Measurements from ENCODE around the gene KIF4A.
"Not testable (repeated sequence)": the region's sequence is repeated elsewhere in the genome, so short reads cannot be mapped to it uniquely, and the experiment has no call there.

The KIF4A gene

GRCh38 chrX:70301716-70302115 is 11.8 kb downstream of the KIF4A start:
- DNase-seq (ENCODE audit: low spot score), result no peak
- peaks cover 40% of the 10 kb centered on the region for H3K36me3 ChIP-seq (ENCODE audit: low read depth)
- H3K4me1 ChIP-seq (ENCODE audit: insufficient read depth, poor library complexity, severe bottlenecking), result no peaks in the 10 kb centered on the region
- no peaks in the 10 kb centered on the region for H3K9me3 ChIP-seq (ENCODE audit: severe bottlenecking)
- no peak for TF ChIP-seq CTCF (IDR thresholded peaks at IDR 0.05; ENCODE audit: poor library complexity, severe bottlenecking)
- ATAC-seq (ENCODE audit: low read depth), result no peak
- H3K4me3 ChIP-seq (ENCODE audit: severe bottlenecking), result no peak overlapping the region
- no peak overlapping the region for H3K27ac ChIP-seq (ENCODE audit: poor library complexity, severe bottlenecking)
- no peaks in the 10 kb centered on the region for H3K27me3 ChIP-seq (ENCODE audit: insufficient read depth, poor library complexity, severe bottlenecking)

- peaks cover 14% of the 10 kb centered on the region for H3K36me3 ChIP-seq (ENCODE audit: low read depth)
- H3K4me3 ChIP-seq (ENCODE audit: severe bottlenecking), result no peak overlapping the region
- no peaks in the 10 kb centered on the region for H3K9me3 ChIP-seq (ENCODE audit: severe bottlenecking)
- no peaks in the 10 kb centered on the region for H3K4me1 ChIP-seq (ENCODE audit: insufficient read depth, poor library complexity, severe bottlenecking)
- TF ChIP-seq CTCF (IDR thresholded peaks at IDR 0.05; ENCODE audit: poor library complexity, severe bottlenecking), result no peak
- H3K27me3 ChIP-seq (ENCODE audit: insufficient read depth, poor library complexity, severe bottlenecking), result no peaks in the 10 kb centered on the region
- no peak for ATAC-seq (ENCODE audit: low read depth)
- H3K27ac ChIP-seq (ENCODE audit: poor library complexity, severe bottlenecking), result no peak overlapping the region
- no peak for DNase-seq (ENCODE audit: low spot score)
Measured at GRCh38 chrX:70313503-70313902, 23.6 kb downstream of the KIF4A start.

GRCh38 chrX:70322784-70323183 is 32.9 kb downstream of the KIF4A start:
- no peak overlapping the region for H3K27ac ChIP-seq (ENCODE audit: poor library complexity, severe bottlenecking)
- no peak for DNase-seq (ENCODE audit: low spot score)
- no peak for TF ChIP-seq CTCF (IDR thresholded peaks at IDR 0.05; ENCODE audit: poor library complexity, severe bottlenecking)

GRCh38 chrX:70323628-70324027 is 33.7 kb downstream of the KIF4A start:
- not testable (repeated sequence) for H3K9me3 ChIP-seq (ENCODE audit: severe bottlenecking); H3K36me3 ChIP-seq (ENCODE audit: low read depth); ATAC-seq (ENCODE audit: low read depth); DNase-seq (ENCODE audit: low spot score); H3K27me3 ChIP-seq (ENCODE audit: insufficient read depth, poor library complexity, severe bottlenecking); H3K4me3 ChIP-seq (ENCODE audit: severe bottlenecking); H3K4me1 ChIP-seq (ENCODE audit: insufficient read depth, poor library complexity, severe bottlenecking); H3K27ac ChIP-seq (ENCODE audit: poor library complexity, severe bottlenecking)

More at GRCh38 chrX:70322784-70323183, 32.9 kb downstream of the KIF4A start:
- no peak for ATAC-seq (ENCODE audit: low read depth)
- H3K9me3 ChIP-seq (ENCODE audit: severe bottlenecking), result no peaks in the 10 kb centered on the region
- no peak overlapping the region for H3K4me3 ChIP-seq (ENCODE audit: severe bottlenecking)
- no peaks in the 10 kb centered on the region for H3K27me3 ChIP-seq (ENCODE audit: insufficient read depth, poor library complexity, severe bottlenecking)
- H3K4me1 ChIP-seq (ENCODE audit: insufficient read depth, poor library complexity, severe bottlenecking), result no peaks in the 10 kb centered on the region
- no peaks in the 10 kb centered on the region for H3K36me3 ChIP-seq (ENCODE audit: low read depth)

GRCh38 chrX:70324326-70324725 is 34.4 kb downstream of the KIF4A start:
- H3K9me3 ChIP-seq (ENCODE audit: severe bottlenecking), result no peaks in the 10 kb centered on the region
- peaks cover 3% of the 10 kb centered on the region; the same call in 1 of the 2 replicates for H3K36me3 ChIP-seq (ENCODE audit: low read depth)
- H3K27me3 ChIP-seq (ENCODE audit: insufficient read depth, poor library complexity, severe bottlenecking), result no peaks in the 10 kb centered on the region
- ATAC-seq (ENCODE audit: low read depth), result no peak
- TF ChIP-seq CTCF (IDR thresholded peaks at IDR 0.05; ENCODE audit: poor library complexity, severe bottlenecking), result no peak
- H3K27ac ChIP-seq (ENCODE audit: poor library complexity, severe bottlenecking), result no peak overlapping the region
- no peak for DNase-seq (ENCODE audit: low spot score)
- no peaks in the 10 kb centered on the region for H3K4me1 ChIP-seq (ENCODE audit: insufficient read depth, poor library complexity, severe bottlenecking)
- no peak overlapping the region for H3K4me3 ChIP-seq (ENCODE audit: severe bottlenecking)

Data from RWPE2 (cell line).